ENCODE results near the gene C1orf21.

C1orf21 gene

GRCh38 chr1:184533915-184534314 lies 147.1 kb downstream of the C1orf21 start:
- H3K27me3 Mint-ChIP-seq, result peaks cover 7% of the 10 kb centered on the region
- H3K4me1 Mint-ChIP-seq (ENCODE audit: low read depth), result peaks cover 10% of the 10 kb centered on the region
- H3K4me3 Mint-ChIP-seq, result no peak overlapping the region
- peaks cover 16% of the 10 kb centered on the region for H3K9me3 Mint-ChIP-seq
- H3K36me3 Mint-ChIP-seq (ENCODE audit: low read depth), result no peaks in the 10 kb centered on the region
- H3K27ac Mint-ChIP-seq, result no peak overlapping the region

GRCh38 chr1:184534690-184535089 lies 147.9 kb downstream of the C1orf21 start:
- Mint-ChIP-seq H3K36me3 (ENCODE audit: low read depth) (no peaks in the 10 kb centered on the region), H3K27me3 (peaks cover 7% of the 10 kb centered on the region), H3K4me3 (no peak overlapping the region), H3K9me3 (peaks cover 16% of the 10 kb centered on the region), H3K27ac (no peak overlapping the region), H3K4me1 (ENCODE audit: low read depth) (peaks cover 10% of the 10 kb centered on the region)

- H3K27ac Mint-ChIP-seq, result no peak overlapping the region
- no peak overlapping the region for H3K4me3 Mint-ChIP-seq
- H3K4me1 Mint-ChIP-seq (ENCODE audit: low read depth), result peaks cover 10% of the 10 kb centered on the region
- H3K36me3 Mint-ChIP-seq (ENCODE audit: low read depth), result no peaks in the 10 kb centered on the region
- H3K27me3 Mint-ChIP-seq, result peaks cover 7% of the 10 kb centered on the region
- H3K9me3 Mint-ChIP-seq, result peaks cover 16% of the 10 kb centered on the region
These were observed 148.6 kb downstream of the C1orf21 start for GRCh38 chr1:184535191-184535970.

- Mint-ChIP-seq H3K36me3 (ENCODE audit: low read depth) (no peaks in the 10 kb centered on the region), H3K4me1 (ENCODE audit: low read depth) (peaks cover 10% of the 10 kb centered on the region), H3K4me3 (no peak overlapping the region), H3K27ac (no peak overlapping the region), H3K27me3 (peaks cover 3% of the 10 kb centered on the region), H3K9me3 (peaks cover 16% of the 10 kb centered on the region)
These were observed 149.6 kb downstream of the C1orf21 start for GRCh38 chr1:184536246-184536985.

- H3K4me3 Mint-ChIP-seq, result no peak overlapping the region
- H3K27ac Mint-ChIP-seq, result no peak overlapping the region
- peaks cover 16% of the 10 kb centered on the region for H3K9me3 Mint-ChIP-seq
- H3K4me1 Mint-ChIP-seq (ENCODE audit: low read depth), result no peaks in the 10 kb centered on the region
- no peaks in the 10 kb centered on the region for H3K27me3 Mint-ChIP-seq
- no peaks in the 10 kb centered on the region for H3K36me3 Mint-ChIP-seq (ENCODE audit: low read depth)
These were observed 152.8 kb downstream of the C1orf21 start for GRCh38 chr1:184539580-184539979.

- H3K27me3 Mint-ChIP-seq, result peaks cover 5% of the 10 kb centered on the region
- peaks cover 9% of the 10 kb centered on the region for H3K9me3 Mint-ChIP-seq
- H3K27ac Mint-ChIP-seq, result no peak overlapping the region
- H3K36me3 Mint-ChIP-seq (ENCODE audit: low read depth), result no peaks in the 10 kb centered on the region
- H3K4me1 Mint-ChIP-seq (ENCODE audit: low read depth), result no peaks in the 10 kb centered on the region
- H3K4me3 Mint-ChIP-seq, result no peak overlapping the region
These were observed 154.8 kb downstream of the C1orf21 start for GRCh38 chr1:184541537-184542152.

GRCh38 chr1:184542291-184542690 lies 155.5 kb downstream of the C1orf21 start:
- Mint-ChIP-seq H3K36me3 (ENCODE audit: low read depth) (no peaks in the 10 kb centered on the region), H3K27ac (no peak overlapping the region), H3K4me3 (no peak overlapping the region), H3K4me1 (ENCODE audit: low read depth) (no peaks in the 10 kb centered on the region), H3K9me3 (peaks cover 5% of the 10 kb centered on the region), H3K27me3 (peaks cover 5% of the 10 kb centered on the region)

- no peak overlapping the region for H3K27ac Mint-ChIP-seq
- no peaks in the 10 kb centered on the region for H3K36me3 Mint-ChIP-seq (ENCODE audit: low read depth)
- H3K4me3 Mint-ChIP-seq, result no peak overlapping the region
- H3K27me3 Mint-ChIP-seq, result peaks cover 5% of the 10 kb centered on the region
- no peaks in the 10 kb centered on the region for H3K9me3 Mint-ChIP-seq
- H3K4me1 Mint-ChIP-seq (ENCODE audit: low read depth), result no peaks in the 10 kb centered on the region
These were observed 158.8 kb downstream of the C1orf21 start for GRCh38 chr1:184545601-184546000.

- Mint-ChIP-seq H3K4me3 (no peak overlapping the region), H3K27ac (no peak overlapping the region), H3K4me1 (ENCODE audit: low read depth) (no peaks in the 10 kb centered on the region), H3K9me3 (no peaks in the 10 kb centered on the region), H3K36me3 (ENCODE audit: low read depth) (no peaks in the 10 kb centered on the region), H3K27me3 (peaks cover 5% of the 10 kb centered on the region)
These were observed 165.6 kb downstream of the C1orf21 start for GRCh38 chr1:184552446-184552845.

- Mint-ChIP-seq H3K9me3 (no peaks in the 10 kb centered on the region), H3K4me3 (no peak overlapping the region), H3K36me3 (ENCODE audit: low read depth) (no peaks in the 10 kb centered on the region), H3K27ac (no peak overlapping the region), H3K4me1 (ENCODE audit: low read depth) (no peaks in the 10 kb centered on the region), H3K27me3 (peaks cover 5% of the 10 kb centered on the region)
These were observed 167.0 kb downstream of the C1orf21 start for GRCh38 chr1:184553845-184554244.

GRCh38 chr1:184555665-184556641 lies 169.1 kb downstream of the C1orf21 start:
- Mint-ChIP-seq H3K9me3 (no peaks in the 10 kb centered on the region), H3K27ac (no peak overlapping the region), H3K4me3 (no peak overlapping the region), H3K4me1 (ENCODE audit: low read depth) (no peaks in the 10 kb centered on the region), H3K36me3 (ENCODE audit: low read depth) (no peaks in the 10 kb centered on the region), H3K27me3 (peaks cover 5% of the 10 kb centered on the region)

- Mint-ChIP-seq H3K9me3 (no peaks in the 10 kb centered on the region), H3K27ac (no peak overlapping the region), H3K36me3 (ENCODE audit: low read depth) (no peaks in the 10 kb centered on the region), H3K4me1 (ENCODE audit: low read depth) (no peaks in the 10 kb centered on the region), H3K27me3 (peaks cover 5% of the 10 kb centered on the region), H3K4me3 (no peak overlapping the region)
These were observed 169.8 kb downstream of the C1orf21 start for GRCh38 chr1:184556665-184557064.

GRCh38 chr1:184557423-184558347 lies 170.9 kb downstream of the C1orf21 start:
- Mint-ChIP-seq H3K4me1 (ENCODE audit: low read depth) (no peaks in the 10 kb centered on the region), H3K4me3 (no peak overlapping the region), H3K27ac (no peak overlapping the region), H3K9me3 (no peaks in the 10 kb centered on the region), H3K27me3 (peaks cover 5% of the 10 kb centered on the region), H3K36me3 (ENCODE audit: low read depth) (no peaks in the 10 kb centered on the region)

Measured in stimulated activated naive CD8-positive, alpha-beta T cell treated with anti-CD3 and anti-CD28 coated beads, Interleukin-15, Interleukin-2, amounts not matched to agents 100 ng/mL and 50 ng/mL, for 24 hours (primary cell).